Activated naive CD4-positive, alpha-beta T cell treated with anti-CD3 and anti-CD28 coated beads, Interleukin-2, amount 50 U/mL, for 72 hours (primary cell): ENCODE measurements around the gene RBFOX2. TPM values are rescaled to one million over a fixed set of nuclear protein-coding genes. Genes with fewer than 3 reads are reported as not detected.
"Not testable (repeated sequence)": the region's sequence is repeated elsewhere in the genome, so short reads cannot be mapped to it uniquely, and the experiment has no call there.

Experiments
- ATAC-seq, 2 donors: fragments of 150-1000 bp; cut with Tn5 transposase; 2 replicates each; pipeline ENCODE4 v1.10.0; 2021; ENCODE audit warnings: mild to moderate bottlenecking in 2 of 2, moderate library complexity in 2 of 2
- DNase-seq, 2 donors: peaks; one replicate each; pipeline ENCODE4 v3.0.0; 2021 to 2022; ENCODE audit warnings: low spot score in 2 of 2
- H3K27ac Mint-ChIP-seq, 2 donors: one replicate each; pipeline ENCODE4 v1.8.0; 2022; ENCODE audit warnings: mild to moderate bottlenecking in 2 of 2, mixed read lengths in 2 of 2
- H3K36me3 Mint-ChIP-seq, 2 donors: one replicate each; pipeline ENCODE4 v1.8.0; 2022; ENCODE audit warnings: mixed read lengths in 2 of 2
- H3K9me3 Mint-ChIP-seq, 2 donors: one replicate each; pipeline ENCODE4 v1.8.0; 2022; ENCODE audit warnings: mixed read lengths in 2 of 2
- total RNA-seq, 2 donors: library from RNA; stranded (reverse); gene quantifications; one replicate each; pipeline ENCODE4 v1.2.3, GENCODE V29; 2022

Gene RBFOX2
- total RNA-seq, 2 donors from 2014 or later: 2.2 to 4.9 TPM

GRCh38 chr22:35997438-35997837, 31.2 kb downstream of the RBFOX2 start:
- ATAC-seq (no peak), DNase-seq (no peak)
- no peaks in the 10 kb centered on the region for H3K36me3 Mint-ChIP-seq
- no peaks in the 10 kb centered on the region for H3K9me3 Mint-ChIP-seq
- no peak overlapping the region for H3K27ac Mint-ChIP-seq

DNA sequence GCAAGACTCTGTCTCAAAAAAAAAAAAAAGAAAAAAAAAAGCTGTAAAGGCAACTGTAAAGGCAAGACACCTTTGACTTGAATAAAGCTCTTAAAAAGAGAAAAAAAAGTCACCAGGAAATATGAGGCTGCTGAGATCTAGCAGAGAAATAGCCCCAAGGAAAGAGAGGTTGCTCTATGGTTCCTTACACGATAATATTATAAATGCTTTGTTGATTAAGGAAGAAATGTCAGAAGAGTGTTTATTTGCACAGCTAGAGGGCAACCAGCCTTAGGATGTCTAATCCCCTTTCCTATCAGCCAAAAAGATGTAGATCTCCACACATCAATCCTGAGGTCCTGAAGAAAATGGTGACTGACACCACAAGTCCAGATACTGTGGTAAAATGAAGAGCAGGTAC, 32.0 kb downstream of the RBFOX2 start:
- Mint-ChIP-seq H3K27ac (no peak overlapping the region), H3K9me3 (no peaks in the 10 kb centered on the region), H3K36me3 (no peaks in the 10 kb centered on the region)
- DNase-seq (no peak), ATAC-seq (no peak)

GRCh38 chr22:35995772-35996171, 32.9 kb downstream of the RBFOX2 start:
- DNase-seq (no peak), ATAC-seq (no peak)
- Mint-ChIP-seq H3K27ac (no peak overlapping the region), H3K9me3 (no peaks in the 10 kb centered on the region), H3K36me3 (no peaks in the 10 kb centered on the region)

DNA sequence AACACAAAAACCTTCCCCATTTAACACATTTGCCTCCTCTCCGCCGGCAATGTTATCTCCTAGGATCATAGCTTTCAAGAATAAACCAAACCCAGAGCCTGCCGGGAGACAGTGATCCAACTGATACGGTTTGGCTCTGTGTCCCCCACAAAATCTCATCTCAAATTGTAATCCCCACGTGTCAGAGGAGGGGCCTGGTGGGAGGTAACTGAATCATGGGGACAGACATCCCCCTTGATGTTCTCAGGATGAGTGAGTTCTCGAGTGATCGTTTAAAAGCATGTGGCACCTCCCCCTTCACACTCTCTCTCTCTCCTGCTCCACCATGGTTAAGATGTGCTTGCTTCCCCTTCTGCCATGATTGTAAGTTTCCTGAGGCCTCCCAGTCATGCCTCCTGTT, 33.3 kb downstream of the RBFOX2 start:
- no peaks in the 10 kb centered on the region for H3K36me3 Mint-ChIP-seq
- ATAC-seq (no peak), DNase-seq (no peak)
- H3K9me3 Mint-ChIP-seq: no peaks in the 10 kb centered on the region
- no peak overlapping the region for H3K27ac Mint-ChIP-seq

GRCh38 chr22:35993727-35994126, 34.9 kb downstream of the RBFOX2 start:
- not testable (repeated sequence) for H3K36me3 Mint-ChIP-seq, DNase-seq, ATAC-seq, H3K9me3 Mint-ChIP-seq, H3K27ac Mint-ChIP-seq

DNA sequence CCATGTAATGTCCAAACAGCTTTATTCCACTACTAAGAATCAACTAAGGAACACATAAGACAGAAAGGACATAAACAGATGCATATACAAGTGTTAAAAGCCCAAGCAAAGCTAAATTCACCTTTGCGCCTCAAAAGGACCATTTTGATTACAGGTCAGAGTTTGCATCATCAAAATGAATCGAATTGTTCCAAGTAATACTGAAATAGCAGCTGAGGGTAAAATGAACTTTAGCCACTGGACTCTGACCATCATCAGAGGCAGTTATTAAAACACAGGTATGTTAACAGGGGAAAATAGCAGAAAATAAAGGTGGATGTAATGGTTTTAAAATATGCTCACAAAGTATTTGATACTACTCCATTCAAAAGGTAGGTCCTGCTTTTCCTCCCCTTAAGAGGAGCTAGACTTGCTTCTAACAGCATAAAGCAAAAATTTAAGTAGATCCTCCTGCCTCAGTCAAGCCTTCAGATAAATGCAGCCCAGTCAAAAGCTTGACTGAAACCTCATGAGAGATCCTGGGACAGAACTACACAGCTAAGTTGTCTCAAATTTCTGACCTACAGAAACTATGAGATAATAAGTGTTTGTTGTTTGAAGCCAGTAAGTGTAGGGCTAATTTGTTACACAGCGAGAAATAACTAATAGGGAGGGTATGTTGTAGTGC, 35.4 kb downstream of the RBFOX2 start:
- no peaks in the 10 kb centered on the region for H3K9me3 Mint-ChIP-seq
- H3K36me3 Mint-ChIP-seq: no peaks in the 10 kb centered on the region
- no peak for DNase-seq
- no peak for ATAC-seq
- H3K27ac Mint-ChIP-seq: peak overlapping the region in 1 of 2 donors; percentile 18

DNA sequence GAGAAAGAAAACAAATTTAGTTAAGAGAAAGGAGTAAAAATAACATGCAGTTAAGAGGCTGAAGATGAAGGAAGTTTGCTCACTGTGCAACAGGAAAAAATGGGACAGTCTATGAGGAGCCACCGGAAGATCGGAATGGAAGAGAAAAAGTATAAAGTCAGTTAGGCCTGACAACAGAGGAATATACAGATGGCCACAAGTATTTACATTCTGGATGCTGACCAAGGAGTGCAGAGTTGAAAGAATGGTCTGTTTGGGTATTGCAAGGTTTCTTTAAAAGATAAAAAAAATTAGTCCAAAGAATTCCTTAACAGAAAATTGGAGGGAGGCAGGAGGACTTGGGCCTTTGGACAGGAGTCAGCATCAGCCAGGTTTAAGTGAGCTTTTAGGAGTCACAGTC, 37.5 kb downstream of the RBFOX2 start:
- Mint-ChIP-seq H3K9me3 (no peaks in the 10 kb centered on the region), H3K36me3 (no peaks in the 10 kb centered on the region), H3K27ac (no peak overlapping the region)
- no peak for DNase-seq
- ATAC-seq: no peak

DNA sequence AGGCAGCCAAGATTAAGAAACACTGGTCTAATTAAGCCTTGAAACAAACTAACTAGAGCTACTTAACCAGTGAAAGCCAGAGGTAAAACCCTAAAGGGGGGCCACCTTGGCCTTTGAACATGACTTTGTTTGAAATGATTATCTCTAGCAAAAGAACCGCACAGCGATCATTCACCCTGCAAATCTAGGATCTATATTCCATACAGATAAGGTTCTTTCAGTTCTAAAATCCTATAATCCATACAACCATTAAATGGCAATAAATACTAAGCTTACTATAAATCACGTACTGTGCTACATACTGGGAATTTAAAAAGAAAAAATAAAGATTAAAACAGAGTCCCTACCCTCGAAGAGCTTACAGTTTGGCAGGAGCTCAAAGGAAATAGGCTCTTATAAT, 40.6 kb downstream of the RBFOX2 start:
- Mint-ChIP-seq H3K9me3 (no peaks in the 10 kb centered on the region), H3K36me3 (no peaks in the 10 kb centered on the region), H3K27ac (no peak overlapping the region)
- ATAC-seq (no peak), DNase-seq (no peak)

DNA sequence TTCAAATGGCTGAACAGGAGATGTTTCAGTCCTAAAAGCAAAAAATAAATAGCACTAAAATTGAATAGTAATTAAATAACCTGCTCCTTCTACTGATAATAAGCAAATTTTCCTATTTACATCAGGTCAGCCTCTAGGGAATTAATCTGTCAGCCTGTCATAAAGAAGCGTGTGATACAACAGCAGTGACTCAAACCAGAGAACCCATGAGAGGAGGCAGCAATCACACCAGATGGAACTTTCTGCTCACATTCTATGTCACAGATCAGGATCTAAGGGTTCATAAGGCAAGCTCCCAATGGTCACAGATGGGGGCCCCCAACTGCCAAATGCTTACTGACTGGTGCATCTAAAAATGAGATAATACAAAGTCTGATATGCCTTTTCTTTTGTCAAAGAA, 41.1 kb downstream of the RBFOX2 start:
- Mint-ChIP-seq H3K36me3 (no peaks in the 10 kb centered on the region), H3K27ac (no peak overlapping the region), H3K9me3 (no peaks in the 10 kb centered on the region)
- no peak for ATAC-seq
- no peak for DNase-seq

- ATAC-seq (no peak), DNase-seq (no peak)
- Mint-ChIP-seq H3K27ac (no peak overlapping the region), H3K36me3 (no peaks in the 10 kb centered on the region), H3K9me3 (no peaks in the 10 kb centered on the region)
Measured at GRCh38 chr22:35986088-35986487, 42.5 kb downstream of the RBFOX2 start.

- H3K27ac Mint-ChIP-seq: no peak overlapping the region
- ATAC-seq (no peak), DNase-seq (no peak)
- H3K36me3 Mint-ChIP-seq: no peaks in the 10 kb centered on the region
- H3K9me3 Mint-ChIP-seq: no peaks in the 10 kb centered on the region
Measured at GRCh38 chr22:35985371-35985770, 43.3 kb downstream of the RBFOX2 start.

GRCh38 chr22:35984183-35985175, 44.1 kb downstream of the RBFOX2 start:
- ATAC-seq (no peak), DNase-seq (no peak)
- no peaks in the 10 kb centered on the region for H3K36me3 Mint-ChIP-seq
- H3K27ac Mint-ChIP-seq: no peak overlapping the region
- no peaks in the 10 kb centered on the region for H3K9me3 Mint-ChIP-seq

- DNase-seq (no peak), ATAC-seq (no peak)
- H3K27ac Mint-ChIP-seq: no peak overlapping the region
- H3K36me3 Mint-ChIP-seq: no peaks in the 10 kb centered on the region
- no peaks in the 10 kb centered on the region for H3K9me3 Mint-ChIP-seq
Measured at GRCh38 chr22:35981900-35982299, 46.7 kb downstream of the RBFOX2 start.

DNA sequence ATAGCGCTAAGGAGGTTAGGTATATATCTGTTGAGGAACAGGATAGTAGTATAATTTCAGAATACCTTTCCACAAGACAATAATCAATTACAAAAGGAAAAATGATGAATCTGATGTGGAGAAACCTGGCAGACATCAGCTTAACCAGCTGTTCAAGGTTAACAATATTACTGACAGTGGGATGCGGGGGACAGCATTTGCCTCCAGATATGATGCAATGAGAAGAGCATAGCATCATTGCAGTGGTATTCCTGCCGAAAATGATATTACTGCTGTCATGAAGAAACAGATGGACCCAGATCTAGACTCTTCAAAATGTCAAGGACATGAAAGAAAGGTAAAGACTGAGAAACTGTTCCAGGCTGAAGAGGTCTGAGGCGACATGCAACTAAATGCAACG, 49.7 kb downstream of the RBFOX2 start:
- H3K27ac Mint-ChIP-seq: no peak overlapping the region
- no peak for DNase-seq
- H3K9me3 Mint-ChIP-seq: no peaks in the 10 kb centered on the region
- ATAC-seq: no peak
- no peaks in the 10 kb centered on the region for H3K36me3 Mint-ChIP-seq

- ATAC-seq (no peak), DNase-seq (no peak)
- H3K9me3 Mint-ChIP-seq: no peaks in the 10 kb centered on the region
- H3K36me3 Mint-ChIP-seq: no peaks in the 10 kb centered on the region
- no peak overlapping the region for H3K27ac Mint-ChIP-seq
Measured at GRCh38 chr22:35978201-35978600, 50.4 kb downstream of the RBFOX2 start.

- no peaks in the 10 kb centered on the region for H3K36me3 Mint-ChIP-seq
- no peak overlapping the region for H3K27ac Mint-ChIP-seq
- ATAC-seq: no peak
Measured at GRCh38 chr22:35977136-35977535, 51.5 kb downstream of the RBFOX2 start.

DNA sequence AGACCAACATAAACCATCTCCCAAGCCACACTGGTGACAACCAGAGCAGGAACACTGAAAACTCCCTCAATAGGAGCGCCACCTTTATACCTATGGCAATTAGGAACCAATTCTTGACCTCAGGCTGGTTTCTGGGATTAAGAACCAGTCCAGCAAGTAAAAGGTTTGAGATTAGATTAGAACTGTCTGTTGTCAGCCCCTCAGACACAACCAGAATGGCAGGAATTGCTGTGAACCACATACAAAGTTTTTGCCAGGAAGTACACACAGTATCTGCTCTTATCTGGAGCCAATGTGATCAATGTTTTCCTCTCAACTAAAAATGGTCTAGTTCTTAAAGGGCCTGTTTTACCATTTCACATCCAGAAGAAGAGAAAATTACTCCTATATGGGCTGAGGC, 55.2 kb downstream of the RBFOX2 start:
- H3K27ac Mint-ChIP-seq: no peak overlapping the region
- no peak for ATAC-seq
- H3K9me3 Mint-ChIP-seq: no peaks in the 10 kb centered on the region
- no peak for DNase-seq
- no peaks in the 10 kb centered on the region for H3K36me3 Mint-ChIP-seq

More at GRCh38 chr22:35977136-35977535, 51.5 kb downstream of the RBFOX2 start:
- H3K9me3 Mint-ChIP-seq: no peaks in the 10 kb centered on the region
- no peak for DNase-seq

GRCh38 chr22:35972559-35972958, 56.1 kb downstream of the RBFOX2 start:
- DNase-seq: no peak
- Mint-ChIP-seq H3K36me3 (no peaks in the 10 kb centered on the region), H3K9me3 (no peaks in the 10 kb centered on the region), H3K27ac (no peak overlapping the region)
- no peak for ATAC-seq
